Measurements from ENCODE around the gene SLC2A10.

GRCh38 chr20:46710153-46710913, 884 bp downstream of the SLC2A10 start:
- TF ChIP-seq CTCF (IDR thresholded peaks at IDR 0.05; ENCODE audit: insufficient read depth, low read length, poor library complexity, severe bottlenecking) (no peak), EZH2phosphoT487 (conservative IDR thresholded peaks at IDR 0.05; ENCODE audit: low read length) (no peak)
